Adrenal gland (tissue), 5 donors: ENCODE measurements around the gene RGS9.

Experiments
- CTCF ChIP-seq, 6 experiments: fragments of 450-650 bp in 4 of 6; fragments of 200-600 bp in 2 of 6; sonication (generic) in 1 of 6; IDR thresholded peaks; 1 replicate in 5 of 6; 2 replicates in 1 of 6; pipeline versions ENCODE4 v1.5.1 to v1.8.0; 2016 to 2021; ENCODE audit warnings: antibody characterized with exemption in 6 of 6, mild to moderate bottlenecking in 2 of 6, moderate library complexity in 1 of 6
- POLR2A ChIP-seq, 2 donors: fragments of 450-650 bp; IDR thresholded peaks; one replicate each; pipeline ENCODE4 v1.6.1; 2017; ENCODE audit warnings: antibody characterized with exemption in 2 of 2, mild to moderate bottlenecking in 2 of 2, moderate library complexity in 1 of 2
- donor health status: DM: no; HTN: no; CAD: no.

GRCh38 chr17:65235284-65235683 lies 98.1 kb downstream of the RGS9 start:
- TF ChIP-seq CTCF (IDR thresholded peaks at IDR 0.05) (no peak), POLR2A (IDR thresholded peaks at IDR 0.05) (no peak)
